ENCODE data around the gene DYNC1LI1.

The DYNC1LI1 gene

GRCh38 chr3:32493437-32494414 lies 76.9 kb downstream of the DYNC1LI1 start:
- no peak overlapping the region for H3K4me3 ChIP-seq (ENCODE audit: severe bottlenecking)
- H3K4me1 ChIP-seq (ENCODE audit: insufficient read depth, poor library complexity, severe bottlenecking), result peaks cover 18% of the 10 kb centered on the region
- no peak for DNase-seq (ENCODE audit: low spot score)
- no peak for ATAC-seq (ENCODE audit: low read depth)
- TF ChIP-seq, protein P1, sequence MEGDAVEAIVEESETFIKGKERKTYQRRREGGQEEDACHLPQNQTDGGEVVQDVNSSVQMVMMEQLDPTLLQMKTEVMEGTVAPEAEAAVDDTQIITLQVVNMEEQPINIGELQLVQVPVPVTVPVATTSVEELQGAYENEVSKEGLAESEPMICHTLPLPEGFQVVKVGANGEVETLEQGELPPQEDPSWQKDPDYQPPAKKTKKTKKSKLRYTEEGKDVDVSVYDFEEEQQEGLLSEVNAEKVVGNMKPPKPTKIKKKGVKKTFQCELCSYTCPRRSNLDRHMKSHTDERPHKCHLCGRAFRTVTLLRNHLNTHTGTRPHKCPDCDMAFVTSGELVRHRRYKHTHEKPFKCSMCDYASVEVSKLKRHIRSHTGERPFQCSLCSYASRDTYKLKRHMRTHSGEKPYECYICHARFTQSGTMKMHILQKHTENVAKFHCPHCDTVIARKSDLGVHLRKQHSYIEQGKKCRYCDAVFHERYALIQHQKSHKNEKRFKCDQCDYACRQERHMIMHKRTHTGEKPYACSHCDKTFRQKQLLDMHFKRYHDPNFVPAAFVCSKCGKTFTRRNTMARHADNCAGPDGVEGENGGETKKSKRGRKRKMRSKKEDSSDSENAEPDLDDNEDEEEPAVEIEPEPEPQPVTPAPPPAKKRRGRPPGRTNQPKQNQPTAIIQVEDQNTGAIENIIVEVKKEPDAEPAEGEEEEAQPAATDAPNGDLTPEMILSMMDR (IDR thresholded peaks at IDR 0.05; ENCODE audit: poor library complexity, severe bottlenecking), result no peak
- no peaks in the 10 kb centered on the region for H3K9me3 ChIP-seq (ENCODE audit: severe bottlenecking)
- H3K27me3 ChIP-seq (ENCODE audit: insufficient read depth, poor library complexity, severe bottlenecking), result no peaks in the 10 kb centered on the region
- H3K36me3 ChIP-seq (ENCODE audit: low read depth), result peaks cover 11% of the 10 kb centered on the region
- no peak overlapping the region for H3K27ac ChIP-seq (ENCODE audit: poor library complexity, severe bottlenecking)

GRCh38 chr3:32492684-32493436 lies 77.8 kb downstream of the DYNC1LI1 start:
- TF ChIP-seq, protein P1 (IDR thresholded peaks at IDR 0.05; ENCODE audit: poor library complexity, severe bottlenecking), result no peak
- ATAC-seq (ENCODE audit: low read depth) (no peak), DNase-seq (ENCODE audit: low spot score) (no peak)
- H3K9me3 ChIP-seq (ENCODE audit: severe bottlenecking), result no peaks in the 10 kb centered on the region
- peaks cover 16% of the 10 kb centered on the region for H3K36me3 ChIP-seq (ENCODE audit: low read depth)
- H3K4me3 ChIP-seq (ENCODE audit: severe bottlenecking), result no peak overlapping the region
- no peaks in the 10 kb centered on the region for H3K27me3 ChIP-seq (ENCODE audit: insufficient read depth, poor library complexity, severe bottlenecking)
- H3K27ac ChIP-seq (ENCODE audit: poor library complexity, severe bottlenecking), result no peak overlapping the region
- peaks cover 18% of the 10 kb centered on the region for H3K4me1 ChIP-seq (ENCODE audit: insufficient read depth, poor library complexity, severe bottlenecking)

DNA sequence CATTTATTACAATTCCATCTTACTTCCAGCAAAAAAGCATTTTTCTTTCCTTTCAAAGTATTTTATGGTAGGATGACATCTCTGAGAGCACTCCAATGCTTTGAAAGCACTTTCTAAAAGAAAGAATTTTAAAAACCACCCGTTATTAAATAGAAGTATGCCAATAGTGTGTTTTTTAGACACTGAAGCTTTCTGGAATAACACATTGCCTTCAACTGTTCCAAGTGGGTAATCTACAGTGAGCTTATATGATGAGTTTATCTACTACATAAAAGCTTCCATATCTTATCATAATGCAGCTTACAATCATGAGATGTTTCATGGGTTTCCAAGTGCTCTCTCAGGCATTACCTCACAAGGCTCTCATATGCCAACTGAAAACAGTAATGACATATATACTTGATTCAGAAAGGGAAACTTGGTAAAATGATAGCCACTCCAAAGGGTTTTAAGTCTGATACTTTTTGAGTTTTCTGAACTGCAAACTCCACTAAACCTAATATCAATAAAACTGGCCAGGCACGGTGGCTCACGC lies 82.1 kb downstream of the DYNC1LI1 start:
- DNase-seq (ENCODE audit: low spot score) (no peak), ATAC-seq (ENCODE audit: low read depth) (no peak)
- Histone ChIP-seq H3K4me3 (ENCODE audit: severe bottlenecking) (no peak overlapping the region), H3K9me3 (ENCODE audit: severe bottlenecking) (no peaks in the 10 kb centered on the region), H3K36me3 (ENCODE audit: low read depth) (peaks cover 32% of the 10 kb centered on the region), H3K27me3 (ENCODE audit: insufficient read depth, poor library complexity, severe bottlenecking) (no peaks in the 10 kb centered on the region), H3K4me1 (ENCODE audit: insufficient read depth, poor library complexity, severe bottlenecking) (no peaks in the 10 kb centered on the region), H3K27ac (ENCODE audit: poor library complexity, severe bottlenecking) (no peak overlapping the region)
- TF ChIP-seq, protein P1 (IDR thresholded peaks at IDR 0.05; ENCODE audit: poor library complexity, severe bottlenecking), result no peak

- no peak overlapping the region for H3K27ac ChIP-seq (ENCODE audit: poor library complexity, severe bottlenecking)
- H3K36me3 ChIP-seq (ENCODE audit: low read depth), result peaks cover 38% of the 10 kb centered on the region
- ATAC-seq (ENCODE audit: low read depth), result no peak
- H3K4me1 ChIP-seq (ENCODE audit: insufficient read depth, poor library complexity, severe bottlenecking), result no peaks in the 10 kb centered on the region
- H3K4me3 ChIP-seq (ENCODE audit: severe bottlenecking), result no peak overlapping the region
- H3K27me3 ChIP-seq (ENCODE audit: insufficient read depth, poor library complexity, severe bottlenecking), result no peaks in the 10 kb centered on the region
- TF ChIP-seq, protein P1 (IDR thresholded peaks at IDR 0.05; ENCODE audit: poor library complexity, severe bottlenecking), result no peak
- no peak for DNase-seq (ENCODE audit: low spot score)
- no peaks in the 10 kb centered on the region for H3K9me3 ChIP-seq (ENCODE audit: severe bottlenecking)
These were observed 82.7 kb downstream of the DYNC1LI1 start for GRCh38 chr3:32487781-32488473.

Data from RWPE2 (cell line).